Activated CD8-positive, alpha-beta memory T cell treated with anti-CD3 and anti-CD28 coated beads for 48 hours (primary cell): ENCODE results near the gene FAM53C.
"Not testable (repeated sequence)": the region's sequence is repeated elsewhere in the genome, so short reads cannot be mapped to it uniquely, and the experiment has no call there.

Experiments
- DNase-seq, 3 experiments: peaks; one replicate each; pipeline ENCODE4 v3.0.0-alpha.2; 2020; ENCODE audit warnings: low read depth in 2 of 3, low spot score in 2 of 3

FAM53C gene

DNA sequence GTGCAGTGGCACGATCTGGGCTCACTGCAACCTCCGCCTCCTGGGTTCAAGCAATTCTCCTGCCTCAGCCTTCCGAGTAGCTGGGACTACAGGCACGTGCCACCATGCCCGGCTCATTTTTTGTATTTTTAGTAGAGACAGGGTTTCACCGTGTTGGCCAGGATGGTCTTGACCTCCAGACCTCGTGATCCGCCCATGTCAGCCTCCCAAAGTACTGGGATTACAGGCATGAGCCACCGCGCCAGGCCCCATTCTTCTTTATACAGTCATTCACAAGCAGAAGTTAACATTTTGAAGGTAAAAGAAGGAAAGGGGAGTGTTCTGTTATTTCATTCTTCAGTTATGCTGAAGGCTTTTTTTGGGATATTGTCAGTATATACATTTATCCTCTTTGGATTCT, 51.8 kb downstream of the FAM53C start:
- DNase-seq = not testable (repeated sequence)

DNA sequence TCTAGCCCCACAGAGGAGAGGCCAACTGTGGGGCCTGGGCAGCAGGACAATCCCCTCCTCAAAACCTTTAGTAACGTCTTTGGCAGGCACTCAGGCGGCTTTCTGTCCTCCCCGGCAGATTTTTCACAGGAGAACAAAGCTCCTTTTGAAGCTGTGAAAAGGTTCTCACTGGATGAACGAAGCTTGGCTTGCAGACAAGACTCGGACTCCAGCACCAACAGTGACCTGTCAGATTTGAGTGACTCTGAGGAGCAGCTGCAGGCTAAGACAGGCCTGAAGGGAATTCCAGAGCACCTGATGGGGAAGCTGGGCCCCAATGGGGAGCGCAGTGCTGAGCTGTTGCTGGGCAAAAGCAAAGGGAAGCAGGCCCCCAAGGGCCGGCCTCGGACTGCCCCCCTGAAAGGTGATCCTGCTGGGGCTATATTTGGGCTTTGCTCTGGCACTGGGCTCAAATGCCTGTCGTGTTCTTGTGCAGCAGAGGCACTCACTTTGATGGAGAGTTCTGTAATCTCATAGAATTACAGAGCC, 53.9 kb downstream of the FAM53C start:
- DNase-seq = no peak
